IPS-NIHi7 (cell line): ENCODE data around the gene ATP10D.
"Not testable (repeated sequence)": the region's sequence is repeated elsewhere in the genome, so short reads cannot be mapped to it uniquely, and the experiment has no call there.

Experiments used
- DNase-seq: peaks from one replicate; pipeline ENCODE4 v3.0.0; 2012; ENCODE audit warnings: mixed read lengths; ENCODE audit errors: extremely low spot score

ATP10D gene

GRCh38 chr4:47486727-47487126 lies 1.7 kb downstream of the ATP10D start:
- not testable (repeated sequence) for DNase-seq

- DNase-seq: no peak
Measured at GRCh38 chr4:47488706-47489105, 3.6 kb downstream of the ATP10D start.

- DNase-seq: peak; percentile 27
Measured at GRCh38 chr4:47490550-47490949, 5.5 kb downstream of the ATP10D start.

- no peak for DNase-seq
Measured at GRCh38 chr4:47493238-47494123, 8.4 kb downstream of the ATP10D start.

- DNase-seq: no peak
Measured at GRCh38 chr4:47494124-47494430, 9.0 kb downstream of the ATP10D start.

GRCh38 chr4:47498899-47499298 lies 13.8 kb downstream of the ATP10D start:
- no peak for DNase-seq

- DNase-seq: no peak
Measured at GRCh38 chr4:47499700-47500099, 14.6 kb downstream of the ATP10D start.

GRCh38 chr4:47500776-47501175 lies 15.7 kb downstream of the ATP10D start:
- no peak for DNase-seq

GRCh38 chr4:47505147-47505546 lies 20.1 kb downstream of the ATP10D start:
- no peak for DNase-seq

GRCh38 chr4:47505666-47506065 lies 20.6 kb downstream of the ATP10D start:
- no peak for DNase-seq

- DNase-seq: no peak
Measured at GRCh38 chr4:47510506-47511143, 25.6 kb downstream of the ATP10D start.

- DNase-seq: no peak
Measured at GRCh38 chr4:47513461-47513860, 28.4 kb downstream of the ATP10D start.

- no peak for DNase-seq
Measured at GRCh38 chr4:47519239-47519883, 34.3 kb downstream of the ATP10D start.

- DNase-seq: no peak
Measured at GRCh38 chr4:47525154-47525819, 40.2 kb downstream of the ATP10D start.

- DNase-seq: no peak
Measured at GRCh38 chr4:47526281-47526680, 41.2 kb downstream of the ATP10D start.

- not testable (repeated sequence) for DNase-seq
Measured at GRCh38 chr4:47528646-47529045, 43.6 kb downstream of the ATP10D start.

GRCh38 chr4:47530801-47531200 lies 45.7 kb downstream of the ATP10D start:
- DNase-seq: no peak

- DNase-seq: peak; percentile 30
Measured at GRCh38 chr4:47531241-47531953, 46.3 kb downstream of the ATP10D start.

- no peak for DNase-seq
Measured at GRCh38 chr4:47531954-47532321, 46.9 kb downstream of the ATP10D start.

- DNase-seq: no peak
Measured at GRCh38 chr4:47532658-47533057, 47.6 kb downstream of the ATP10D start.

- DNase-seq: no peak
Measured at GRCh38 chr4:47533689-47534347, 48.7 kb downstream of the ATP10D start.
